GM23338 (cell line): ENCODE results near the gene RHOT1. TPM values are rescaled to one million over a fixed set of nuclear protein-coding genes. Genes with fewer than 3 reads are reported as not detected.

Source experiments
- ATAC-seq: fragments of 200-7000 bp; cut with Tn5 transposase; 3 replicates; pipeline ENCODE4 v1.9.1; 2020
- DNase-seq: peaks from one replicate; pipeline ENCODE4 v3.0.0-alpha.2; 2015; ENCODE audit warnings: low spot score
- H2AFZ ChIP-seq: fragments of 200-600 bp; sonication (generic); 2 replicates; pipeline ENCODE4 v1.8.0; 2016; ENCODE audit warnings: antibody characterized with exemption, mild to moderate bottlenecking, moderate library complexity
- H3F3A ChIP-seq: fragments of 200-600 bp; sonication (generic); replicated peaks from 2 replicates; pipeline ENCODE4 v1.8.0; 2017; ENCODE audit warnings: antibody characterized with exemption, mixed run types, low read depth
- H3K27ac ChIP-seq: fragments of 200-600 bp; sonication (generic); 2 replicates; pipeline ENCODE4 v1.6.1; 2016; ENCODE audit warnings: low read depth
- H3K27me3 ChIP-seq: fragments of 200-600 bp; sonication (generic); 2 replicates; pipeline ENCODE4 v1.8.0; 2016; ENCODE audit warnings: mild to moderate bottlenecking, mixed run types, moderate library complexity; ENCODE audit not compliant: insufficient read depth
- H3K36me3 ChIP-seq: fragments of 200-600 bp; sonication (generic); 2 replicates; pipeline ENCODE4 v1.8.0; 2016; ENCODE audit warnings: mild to moderate bottlenecking; ENCODE audit not compliant: insufficient read depth
- H3K4me1 ChIP-seq: fragments of 200-600 bp; sonication (generic); 2 replicates; pipeline ENCODE4 v1.8.0; 2016; ENCODE audit warnings: mild to moderate bottlenecking, moderate library complexity; ENCODE audit not compliant: insufficient read depth
- H3K4me2 ChIP-seq: fragments of 200-600 bp; sonication (generic); 2 replicates; pipeline ENCODE4 v1.7.1; 2017; ENCODE audit warnings: mixed run types
- H3K4me3 ChIP-seq: fragments of 200-600 bp; sonication (generic); 2 replicates; pipeline ENCODE4 v1.6.1; 2016; ENCODE audit warnings: mixed run types
- H3K79me2 ChIP-seq: fragments of 200-600 bp; sonication (generic); replicated peaks from 2 replicates; pipeline ENCODE4 v1.8.0; 2017; ENCODE audit warnings: mild to moderate bottlenecking; ENCODE audit not compliant: insufficient read depth
- H3K9me2 ChIP-seq: fragments of 200-600 bp; sonication (generic); 2 replicates; pipeline ENCODE4 v1.8.0; 2017; ENCODE audit not compliant: insufficient read depth
- H4K20me1 ChIP-seq: fragments of 200-600 bp; sonication (generic); replicated peaks from 2 replicates; pipeline ENCODE4 v1.8.0; 2017; ENCODE audit warnings: mild to moderate bottlenecking; ENCODE audit not compliant: insufficient read depth
- H3K27ac Mint-ChIP-seq: 2 replicates; pipeline ENCODE4 v1.8.0; 2020; ENCODE audit warnings: inconsistent platforms, mild to moderate bottlenecking, moderate library complexity, mixed read lengths
- H3K27me3 Mint-ChIP-seq: 3 replicates; pipeline ENCODE4 v1.8.0; 2022; ENCODE audit warnings: low read depth, mild to moderate bottlenecking, moderate library complexity, mixed read lengths, inconsistent platforms; ENCODE audit not compliant: insufficient read depth, poor library complexity
- H3K36me3 Mint-ChIP-seq: 3 replicates; pipeline ENCODE4 v1.8.0; 2021; ENCODE audit warnings: low read depth, mild to moderate bottlenecking, inconsistent platforms, moderate library complexity, mixed read lengths
- H3K4me1 Mint-ChIP-seq: 3 replicates; pipeline ENCODE4 v1.8.0; 2020; ENCODE audit warnings: mild to moderate bottlenecking, inconsistent platforms, mixed read lengths
- H3K4me3 Mint-ChIP-seq: 3 replicates; pipeline ENCODE4 v1.8.0; 2021; ENCODE audit warnings: moderate library complexity, mild to moderate bottlenecking, inconsistent platforms, mixed read lengths
- H3K9me3 Mint-ChIP-seq: 3 replicates; pipeline ENCODE4 v1.8.0; 2020; ENCODE audit warnings: moderate library complexity, mild to moderate bottlenecking, inconsistent platforms, mixed read lengths
- ETS1 ChIP-seq: IDR thresholded peaks from 2 replicates; pipeline ENCODE4 v1.6.1; 2016; ENCODE audit warnings: antibody characterized with exemption
- JUNB ChIP-seq: IDR thresholded peaks from one replicate; pipeline ENCODE4 v1.6.1; 2016; ENCODE audit warnings: antibody characterized with exemption; ENCODE audit not compliant: unreplicated experiment
- NANOG ChIP-seq: IDR thresholded peaks from 2 replicates; pipeline ENCODE4 v1.6.1; 2016; ENCODE audit warnings: antibody characterized with exemption, borderline replicate concordance
- ZNF114 ChIP-seq: fragments of 250-450 bp; sonication (Bioruptor Pico); IDR thresholded peaks from 2 replicates; pipeline ENCODE4 v1.5.0; 2020; ENCODE audit warnings: mild to moderate bottlenecking, moderate library complexity
- ZNF331 ChIP-seq: fragments of 250-450 bp; sonication (Bioruptor Pico); IDR thresholded peaks from 2 replicates; pipeline ENCODE4 v1.5.0; 2020; ENCODE audit warnings: low read depth, mild to moderate bottlenecking, moderate library complexity
- ZNF462 ChIP-seq: fragments of 250-450 bp; sonication (Bioruptor Pico); IDR thresholded peaks from 2 replicates; pipeline ENCODE4 v1.5.0; 2020; ENCODE audit warnings: mild to moderate bottlenecking, moderate library complexity
- polyA plus RNA-seq: library from polyadenylated mRNA; unstranded; fragments of >200 nt; fragmentation: Nextera tagmentation; extraction: Ambion mirVana; gene quantifications from 2 replicates; pipeline ENCODE4 v1.2.1, GENCODE V29; 2016
- total RNA-seq: library from RNA; depleted of rRNA; stranded (reverse); fragments of >200 nt; shearing (Covaris generic); gene quantifications from 2 replicates; pipeline ENCODE4 v1.2.3, GENCODE V29; 2014

Gene RHOT1
- total and polyA plus RNA-seq, 2 experiments from 2014 or later: 40.8 to 53.5 TPM

GRCh38 chr17:32116937-32117336 is 25.4 kb upstream of the RHOT1 start:
- Histone ChIP-seq H3K27me3 (no peaks in the 10 kb centered on the region), H4K20me1 (no peaks in the 10 kb centered on the region), H3K36me3 (no peaks in the 10 kb centered on the region), H3K4me2 (no peak overlapping the region), H3K79me2 (no peaks in the 10 kb centered on the region), H3F3A (peaks cover 2% of the 10 kb centered on the region; the same call in 1 of the 2 replicates), H3K27ac (no peak overlapping the region), H2AFZ (no peak overlapping the region), H3K4me1 (peaks cover under 1% of the 10 kb centered on the region; the same call in 1 of the 2 replicates), H3K9me2 (no peaks in the 10 kb centered on the region), H3K4me3 (no peak overlapping the region)
- Mint-ChIP-seq H3K27me3 (peaks cover 7% of the 10 kb centered on the region), H3K36me3 (no peaks in the 10 kb centered on the region), H3K4me1 (peaks cover 13% of the 10 kb centered on the region), H3K9me3 (no peaks in the 10 kb centered on the region), H3K27ac (no peak overlapping the region), H3K4me3 (no peak overlapping the region)
- no peak for TF ChIP-seq ETS1
- no peak for TF ChIP-seq ZNF114 (CRISPR knock-in tag)
- no peak for TF ChIP-seq NANOG
- TF ChIP-seq ZNF462: no peak
- TF ChIP-seq ZNF331 (CRISPR knock-in tag): no peak
- no peak for TF ChIP-seq JUNB
- ATAC-seq (no peak), DNase-seq (no peak)
